GM21529 (cell line): ENCODE measurements around the gene CALHM6.

ENCODE experiments used
- ATAC-seq: cut with Tn5 transposase; IDR thresholded peaks from one replicate; pipeline ENCODE4 v1.9.1; 2021; ENCODE audit not compliant: unreplicated experiment

Gene CALHM6

DNA sequence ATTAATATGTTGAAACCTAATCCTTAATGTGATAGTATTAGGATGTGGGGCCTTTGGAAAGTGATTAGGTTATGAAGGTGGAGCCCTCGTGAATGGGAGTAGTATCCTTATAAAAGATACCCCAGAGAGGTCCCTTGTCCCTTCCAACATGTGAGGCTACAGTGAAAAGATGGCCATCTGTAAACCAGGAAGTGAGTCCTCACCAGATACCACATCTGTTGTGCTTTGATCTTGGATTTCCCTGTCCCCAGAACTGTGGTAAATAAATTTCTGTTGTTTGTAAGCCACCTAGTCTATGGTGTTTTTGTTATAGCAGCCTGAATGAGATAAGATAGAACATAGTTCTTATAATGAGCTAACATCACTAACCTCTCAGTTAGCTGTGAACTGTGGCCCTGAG, 16.6 kb upstream of the CALHM6 start:
- ATAC-seq: no peak

- no peak for ATAC-seq
Observed at GRCh38 chr6:116445102-116445501, 16.1 kb upstream of the CALHM6 start.

DNA sequence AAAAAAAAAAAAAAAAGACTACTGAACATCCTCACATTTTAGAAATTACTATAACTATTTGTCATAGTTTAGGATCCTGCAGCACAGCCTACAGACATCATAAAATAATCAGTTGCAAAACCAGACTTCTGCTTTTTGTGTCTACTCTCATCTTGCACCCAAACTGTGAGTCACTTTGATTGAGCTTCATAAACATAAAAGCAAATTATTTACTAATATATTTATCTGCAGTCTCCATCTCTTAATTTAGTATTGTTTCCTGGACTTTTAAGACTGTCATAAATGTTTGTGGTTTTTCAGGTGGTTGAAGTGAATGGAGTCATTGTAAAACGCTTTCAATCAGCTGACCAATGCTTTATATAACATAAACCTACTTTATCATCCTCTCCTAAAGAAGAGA, 14.8 kb upstream of the CALHM6 start:
- ATAC-seq: no peak

DNA sequence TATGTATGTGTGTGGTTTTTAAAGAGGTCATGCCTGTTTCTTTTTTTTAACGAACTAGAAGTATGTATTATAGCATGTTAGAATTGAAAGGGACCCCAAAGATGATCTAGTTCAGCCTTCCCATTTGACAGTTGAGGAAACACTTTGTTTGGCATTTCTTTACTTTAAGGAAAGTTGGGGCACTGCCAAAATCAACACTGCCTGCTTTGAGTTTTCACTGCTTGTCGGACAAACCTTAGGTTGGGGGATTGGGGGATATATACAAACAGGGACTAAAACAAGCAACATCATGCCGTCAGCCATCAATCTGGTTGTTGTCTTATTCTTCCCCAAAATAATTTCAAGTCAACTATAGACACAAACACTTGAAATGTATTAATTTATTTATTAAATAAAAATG, 14.1 kb upstream of the CALHM6 start:
- ATAC-seq: no peak

DNA sequence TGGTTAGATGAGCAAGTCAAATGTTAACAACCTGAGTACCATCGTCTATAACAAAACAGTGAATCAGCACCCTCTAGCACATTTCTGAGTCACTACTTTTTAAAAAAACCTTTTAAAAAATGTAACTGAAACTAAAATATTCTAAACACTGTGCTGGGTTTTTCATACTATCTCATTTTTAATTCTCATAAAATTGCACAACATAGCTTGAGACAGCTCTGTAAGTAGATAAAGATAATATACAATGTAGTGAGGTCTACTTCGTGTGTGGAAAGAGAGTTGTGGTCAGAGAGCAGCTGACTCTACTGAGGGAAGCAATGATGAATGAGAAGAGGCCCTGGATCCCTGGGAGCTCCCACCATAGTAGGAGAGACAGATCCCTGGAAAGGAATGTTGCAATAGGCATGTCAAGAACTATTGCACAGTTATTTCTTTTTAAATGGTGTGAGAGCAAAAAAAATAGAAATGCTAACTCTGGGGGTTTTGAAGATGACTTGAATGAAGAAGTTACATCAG, 13.6 kb upstream of the CALHM6 start:
- ATAC-seq: no peak

DNA sequence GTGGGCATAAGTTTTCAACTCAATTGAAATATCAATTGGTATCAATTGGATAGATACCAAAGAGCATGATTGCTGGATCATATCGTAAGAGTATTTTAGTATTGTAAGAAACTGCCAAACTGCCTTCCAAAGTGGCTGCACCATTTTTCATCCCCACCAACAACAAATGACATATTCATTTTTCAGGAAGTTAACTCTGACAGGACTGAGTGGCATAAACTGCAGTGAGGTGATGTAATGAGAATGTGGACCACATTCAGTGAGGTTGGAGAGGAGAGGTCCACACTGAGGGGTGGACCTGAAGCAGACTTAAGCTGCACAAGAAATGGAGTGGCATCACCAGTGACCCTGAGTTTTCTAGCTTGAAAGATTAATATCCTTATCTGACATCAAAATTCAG, 11.6 kb upstream of the CALHM6 start:
- no peak for ATAC-seq

DNA sequence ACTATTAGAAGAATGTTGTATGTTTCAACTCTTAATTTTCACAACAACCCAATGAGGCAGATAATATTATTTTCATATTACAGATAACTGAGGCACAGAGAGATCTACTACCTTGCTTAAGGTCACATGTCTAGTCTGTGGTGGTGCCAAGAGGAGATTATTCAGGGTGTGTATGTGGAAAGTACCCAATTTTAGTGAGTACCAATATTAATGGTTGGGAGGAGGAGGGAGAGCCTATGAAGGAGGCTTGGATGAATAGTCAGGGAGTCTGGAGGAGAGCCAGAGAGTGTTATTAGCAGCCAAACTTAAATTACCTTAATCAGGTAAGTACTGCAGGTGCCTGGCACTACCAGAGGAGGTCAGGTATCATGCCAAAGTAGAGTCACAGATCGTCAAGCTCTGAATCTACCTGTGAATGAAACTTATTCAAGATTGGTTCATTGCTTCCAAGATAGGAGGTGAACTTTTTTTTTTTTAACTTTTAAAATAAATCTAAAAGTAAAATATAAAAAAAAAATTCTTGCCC, 10.9 kb upstream of the CALHM6 start:
- no peak for ATAC-seq

- peak; percentile 93 for ATAC-seq
Observed at GRCh38 chr6:116450769-116451740, 10.1 kb upstream of the CALHM6 start.

GRCh38 chr6:116451916-116452315, 9.3 kb upstream of the CALHM6 start:
- ATAC-seq: no peak

DNA sequence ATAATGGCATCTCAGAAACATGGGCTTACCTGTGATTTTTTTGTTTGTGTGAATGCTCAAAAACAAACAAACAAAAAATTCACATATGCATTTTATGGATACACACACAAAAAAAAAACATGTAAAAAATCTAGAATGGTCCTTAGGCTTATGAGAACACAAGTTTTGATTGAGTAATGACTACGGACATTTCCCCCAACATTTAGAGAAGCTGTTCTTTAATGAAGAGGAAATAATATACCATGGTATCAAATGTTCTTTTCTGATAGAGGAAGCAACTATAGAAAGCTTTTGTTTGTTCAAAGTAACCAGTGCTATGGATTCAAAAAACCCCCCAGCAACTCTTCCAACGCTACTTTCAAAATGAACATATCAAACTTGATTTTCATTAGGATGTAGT, 8.6 kb upstream of the CALHM6 start:
- ATAC-seq: no peak

DNA sequence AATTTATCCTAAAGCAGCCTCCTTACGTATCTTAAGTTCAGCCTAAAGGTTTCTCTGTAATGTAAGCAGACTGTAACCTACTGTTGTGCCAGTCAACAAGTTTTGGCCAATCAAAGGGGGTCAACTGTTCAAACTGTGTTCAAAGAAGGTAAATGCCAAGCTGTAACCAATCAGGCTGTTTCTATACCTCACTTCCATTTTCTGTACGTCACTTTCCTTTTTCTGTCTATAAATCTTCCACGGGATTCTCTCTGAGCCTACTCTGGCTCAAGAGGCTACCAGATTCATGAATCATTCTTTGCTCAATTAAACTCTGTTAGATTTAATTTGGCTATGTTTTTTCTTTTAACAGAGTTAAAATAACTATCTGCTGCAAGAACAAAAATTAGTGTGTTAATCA, 5.1 kb upstream of the CALHM6 start:
- no peak for ATAC-seq

DNA sequence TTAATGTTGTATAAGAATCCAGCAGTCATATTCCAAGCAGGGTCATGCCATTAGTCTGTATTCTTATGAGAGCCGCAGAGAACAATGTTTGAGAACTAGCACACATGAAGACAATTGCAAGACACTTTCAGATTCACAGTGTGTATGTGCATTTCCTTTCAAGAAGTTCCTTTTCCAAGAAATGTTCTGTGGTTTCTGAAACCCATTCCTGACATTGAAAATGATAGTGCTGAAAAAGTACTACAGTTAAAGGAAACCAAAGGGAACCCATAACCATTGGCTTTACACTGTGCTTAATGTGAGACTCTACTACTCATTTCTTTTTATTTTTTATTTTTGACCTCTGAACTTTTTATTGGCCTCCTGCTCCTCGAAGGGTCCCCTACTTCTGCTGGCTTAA, 4.2 kb upstream of the CALHM6 start:
- no peak for ATAC-seq

- ATAC-seq: no peak
Observed at GRCh38 chr6:116458264-116458663, 2.9 kb upstream of the CALHM6 start.

DNA sequence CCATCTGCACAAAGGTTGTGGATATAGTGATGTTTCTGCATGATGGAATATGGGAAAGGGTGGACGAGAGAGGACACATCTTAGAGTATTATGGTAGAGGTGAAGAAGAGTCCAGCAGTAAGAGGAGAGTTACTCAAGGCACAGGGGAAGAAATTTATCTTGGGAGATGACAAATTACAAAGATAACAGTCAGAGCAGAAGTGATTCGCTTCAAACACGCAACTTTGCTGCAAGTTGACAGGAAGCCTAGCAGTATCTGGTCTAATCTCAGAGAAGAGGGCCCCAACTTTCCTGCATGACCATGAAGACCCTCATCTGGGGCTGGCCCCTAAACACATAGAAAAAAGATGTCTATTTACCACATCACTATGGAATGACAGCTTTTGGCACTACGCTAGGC, 1.2 kb upstream of the CALHM6 start:
- no peak for ATAC-seq

GRCh38 chr6:116461932-116462885, 1.0 kb downstream of the CALHM6 start:
- ATAC-seq: peak; percentile 85

DNA sequence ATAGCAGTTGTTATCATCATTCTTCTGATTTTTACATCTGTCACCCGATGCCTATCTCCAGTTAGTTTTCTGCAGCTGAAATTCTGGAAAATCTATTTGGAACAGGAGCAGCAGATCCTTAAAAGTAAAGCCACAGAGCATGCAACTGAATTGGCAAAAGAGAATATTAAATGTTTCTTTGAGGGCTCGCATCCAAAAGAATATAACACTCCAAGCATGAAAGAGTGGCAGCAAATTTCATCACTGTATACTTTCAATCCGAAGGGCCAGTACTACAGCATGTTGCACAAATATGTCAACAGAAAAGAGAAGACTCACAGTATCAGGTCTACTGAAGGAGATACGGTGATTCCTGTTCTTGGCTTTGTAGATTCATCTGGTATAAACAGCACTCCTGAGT, 2.1 kb downstream of the CALHM6 start:
- ATAC-seq: no peak

DNA sequence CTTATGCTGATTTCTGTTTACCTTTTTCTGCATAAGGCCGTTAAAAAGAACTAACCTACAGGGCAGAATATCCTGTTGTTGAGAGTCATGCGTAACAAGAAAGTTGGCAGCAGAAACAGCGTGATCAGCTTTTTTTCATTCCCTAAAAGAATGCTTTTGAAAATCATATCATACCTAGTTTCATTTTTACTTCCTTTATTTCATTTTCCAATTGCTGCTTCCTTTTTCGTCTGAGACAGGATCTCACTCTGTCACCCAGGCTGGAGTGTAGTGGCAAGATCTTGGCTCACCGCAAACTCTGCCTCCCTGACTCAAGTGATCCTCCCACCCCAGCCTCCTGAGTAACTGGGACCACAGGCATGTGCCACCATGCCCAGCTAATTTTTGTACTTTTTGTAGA, 4.1 kb downstream of the CALHM6 start:
- ATAC-seq: no peak

DNA sequence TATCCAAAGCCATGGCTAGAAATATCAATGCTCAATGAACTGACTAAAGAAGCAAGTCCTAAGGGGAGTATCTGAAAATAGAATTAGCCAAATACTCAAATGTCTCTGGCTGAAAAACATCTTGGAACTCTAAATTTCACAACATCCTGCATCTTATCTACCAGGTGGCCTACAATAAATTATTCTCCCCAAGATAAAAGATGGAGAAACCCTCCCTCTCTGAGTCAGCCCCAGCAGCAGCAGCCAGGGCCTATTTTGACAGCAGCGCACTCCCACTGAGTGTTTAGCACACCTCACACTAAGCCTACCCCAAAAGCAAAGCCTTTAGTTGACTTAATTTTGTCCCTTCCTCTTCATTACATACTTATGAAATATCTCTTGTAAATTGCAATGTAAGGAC, 5.9 kb downstream of the CALHM6 start:
- no peak for ATAC-seq

- no peak for ATAC-seq
Observed at GRCh38 chr6:116467514-116467913, 6.3 kb downstream of the CALHM6 start.

DNA sequence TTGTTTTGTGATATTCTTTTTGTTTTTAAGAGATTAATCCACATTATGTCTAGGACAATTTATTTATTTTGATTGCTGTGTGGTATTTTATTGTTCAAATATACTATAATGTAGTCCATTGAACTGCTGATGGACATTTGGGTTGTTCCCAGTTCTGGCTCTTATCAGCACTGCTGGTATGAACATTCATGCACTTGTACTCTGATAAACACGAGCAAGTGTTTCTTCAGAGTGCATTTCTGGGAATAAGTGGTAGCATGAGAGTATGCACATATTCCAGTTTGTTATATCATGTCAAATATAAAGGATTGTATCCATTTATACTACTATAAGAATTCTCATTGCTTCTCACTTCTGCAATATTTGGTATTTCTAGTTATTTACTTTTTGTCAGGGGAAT, 7.1 kb downstream of the CALHM6 start:
- ATAC-seq: no peak

DNA sequence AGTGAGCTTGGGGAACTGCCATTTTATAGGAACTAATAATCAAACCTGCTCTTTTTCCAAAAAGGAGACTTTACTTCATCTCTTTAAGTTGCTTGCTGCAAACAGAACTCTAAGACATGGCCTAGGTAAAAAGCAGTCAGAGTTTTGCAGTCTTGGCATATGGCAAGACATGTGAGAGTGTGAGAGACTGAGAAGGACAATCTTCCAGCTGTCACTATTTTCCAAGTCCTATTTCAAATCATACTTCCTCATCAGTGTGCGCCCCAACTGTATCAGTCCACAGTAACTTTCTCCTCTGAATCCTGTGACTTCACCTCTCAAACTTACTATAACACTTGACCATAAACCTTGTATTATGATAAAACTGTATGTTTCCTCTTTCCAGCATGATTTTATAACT, 10.4 kb downstream of the CALHM6 start:
- no peak for ATAC-seq
